ENCODE measurements around the gene SLC34A2.

SLC34A2 gene

GRCh38 chr4:25725870-25726269, 70.2 kb downstream of the SLC34A2 start:
- DNase-seq (ENCODE audit: low read depth in 3 of 3) = no peak

- no peak for DNase-seq (ENCODE audit: low read depth in 3 of 3)
These were observed 72.3 kb downstream of the SLC34A2 start for GRCh38 chr4:25727711-25728493.

Data from stimulated activated CD4-positive, alpha-beta T cell treated with anti-CD3 and anti-CD28 coated beads, TNF-alpha, amount 100 ng/mL, for 48 hours (primary cell).